Endothelial cell (in vitro differentiated cells): ENCODE results near the gene CFAP46. TPM values are rescaled to one million over a fixed set of nuclear protein-coding genes. Genes with fewer than 3 reads are reported as not detected.
"Not testable (repeated sequence)": the region's sequence is repeated elsewhere in the genome, so short reads cannot be mapped to it uniquely, and the experiment has no call there.

ENCODE experiments used
- DNase-seq: peaks from one replicate; pipeline ENCODE4 v3.0.0; 2021; ENCODE audit warnings: low spot score
- H3K27ac Mint-ChIP-seq: one replicate; pipeline ENCODE4 v1.8.0; 2021; ENCODE audit warnings: mixed read lengths, inconsistent platforms; ENCODE audit not compliant: unreplicated experiment
- H3K27me3 Mint-ChIP-seq: one replicate; pipeline ENCODE4 v1.8.0; 2021; ENCODE audit warnings: mild to moderate bottlenecking, moderate library complexity, mixed read lengths, inconsistent platforms; ENCODE audit not compliant: unreplicated experiment
- H3K36me3 Mint-ChIP-seq: one replicate; pipeline ENCODE4 v1.8.0; 2021; ENCODE audit warnings: mild to moderate bottlenecking, low read depth, mixed read lengths, inconsistent platforms; ENCODE audit not compliant: unreplicated experiment
- H3K4me1 Mint-ChIP-seq: one replicate; pipeline ENCODE4 v1.8.0; 2021; ENCODE audit warnings: mild to moderate bottlenecking, mixed read lengths, inconsistent platforms; ENCODE audit not compliant: unreplicated experiment
- H3K4me3 Mint-ChIP-seq: one replicate; pipeline ENCODE4 v1.8.0; 2021; ENCODE audit warnings: mild to moderate bottlenecking, mixed read lengths, inconsistent platforms; ENCODE audit not compliant: unreplicated experiment
- H3K9me3 Mint-ChIP-seq: one replicate; pipeline ENCODE4 v1.8.0; 2021; ENCODE audit warnings: mixed read lengths, inconsistent platforms; ENCODE audit not compliant: unreplicated experiment
- CTCF ChIP-seq: fragments of 200-600 bp; sonication (generic); IDR thresholded peaks from one replicate; pipeline ENCODE4 v1.5.0; 2021; ENCODE audit warnings: antibody characterized with exemption; ENCODE audit not compliant: unreplicated experiment
- total RNA-seq: library from RNA; stranded (reverse); fragmentation: NEBNext Ultra II Directional; extraction: Animal tissue kit (Norgen Biotek cat#: 25700); gene quantifications from one replicate; pipeline ENCODE4 v1.2.1, GENCODE V29; 2021; ENCODE audit not compliant: unreplicated experiment

The CFAP46 gene
- total RNA-seq, 1 donor from 2014 or later = 0.95 TPM

GRCh38 chr10:132793213-132793612, 149.2 kb downstream of the CFAP46 start:
- Mint-ChIP-seq H3K27me3 (peaks cover 8% of the 10 kb centered on the region), H3K4me1 (no peaks in the 10 kb centered on the region), H3K4me3 (no peak overlapping the region), H3K36me3 (no peaks in the 10 kb centered on the region), H3K9me3 (no peaks in the 10 kb centered on the region), H3K27ac (no peak overlapping the region)
- DNase-seq = no peak
- TF ChIP-seq CTCF = no peak

- no peak overlapping the region for H3K4me3 Mint-ChIP-seq
- no peak for DNase-seq
- TF ChIP-seq CTCF = no peak
- no peak overlapping the region for H3K27ac Mint-ChIP-seq
- no peaks in the 10 kb centered on the region for H3K36me3 Mint-ChIP-seq
- peaks cover 5% of the 10 kb centered on the region for H3K27me3 Mint-ChIP-seq
- H3K4me1 Mint-ChIP-seq = no peaks in the 10 kb centered on the region
- H3K9me3 Mint-ChIP-seq = no peaks in the 10 kb centered on the region
Measured at GRCh38 chr10:132792796-132793195, 149.6 kb downstream of the CFAP46 start.

GRCh38 chr10:132792099-132792498, 150.3 kb downstream of the CFAP46 start:
- H3K4me3 Mint-ChIP-seq, H3K27ac Mint-ChIP-seq, H3K36me3 Mint-ChIP-seq, DNase-seq, H3K27me3 Mint-ChIP-seq, H3K4me1 Mint-ChIP-seq, H3K9me3 Mint-ChIP-seq: not testable (repeated sequence)

GRCh38 chr10:132790934-132791829, 151.2 kb downstream of the CFAP46 start:
- H3K27me3 Mint-ChIP-seq = peaks cover 7% of the 10 kb centered on the region
- no peaks in the 10 kb centered on the region for H3K4me1 Mint-ChIP-seq
- DNase-seq = no peak
- TF ChIP-seq CTCF = no peak
- H3K27ac Mint-ChIP-seq = no peak overlapping the region
- no peak overlapping the region for H3K4me3 Mint-ChIP-seq
- no peaks in the 10 kb centered on the region for H3K36me3 Mint-ChIP-seq
- no peaks in the 10 kb centered on the region for H3K9me3 Mint-ChIP-seq

- Mint-ChIP-seq H3K9me3 (no peaks in the 10 kb centered on the region), H3K36me3 (no peaks in the 10 kb centered on the region), H3K4me1 (no peaks in the 10 kb centered on the region), H3K27ac (no peak overlapping the region), H3K4me3 (no peak overlapping the region), H3K27me3 (peaks cover 7% of the 10 kb centered on the region)
- TF ChIP-seq CTCF = no peak
- DNase-seq = no peak
Measured at GRCh38 chr10:132790470-132790869, 151.9 kb downstream of the CFAP46 start.
